GM12891 (cell line): Measurements from ENCODE around the gene PRR19. TPM values are rescaled to one million over a fixed set of nuclear protein-coding genes. Genes with fewer than 3 reads are reported as not detected.
"Not testable (repeated sequence)": the region's sequence is repeated elsewhere in the genome, so short reads cannot be mapped to it uniquely, and the experiment has no call there.

Experiments used
- DNase-seq: peaks from one replicate; pipeline ENCODE4 v3.0.0; 2011; ENCODE audit warnings: low spot score; ENCODE audit not compliant: insufficient read length
- FAIRE-seq: peaks from 2 replicates; lab custom pipeline; 2011; peaks lifted over from hg19 to GRCh38; lab: Jason Lieb, UNC
- PAX5 ChIP-seq: IDR thresholded peaks from 2 replicates; pipeline ENCODE4 v1.6.1; 2011; ENCODE audit warnings: low read length, moderate library complexity, mild to moderate bottlenecking; ENCODE audit not compliant: insufficient read depth, severe bottlenecking
- POLR2A ChIP-seq: IDR thresholded peaks from 2 replicates; pipeline ENCODE4 v1.6.1; 2011; ENCODE audit warnings: low read depth, low read length, control low read depth
- POLR2AphosphoS5 ChIP-seq: IDR thresholded peaks from 2 replicates; pipeline ENCODE4 v1.6.1; 2011; ENCODE audit warnings: low read depth, low read length, control low read depth
- POU2F2 ChIP-seq: IDR thresholded peaks from 2 replicates; pipeline ENCODE4 v1.6.1; 2011; ENCODE audit warnings: low read depth, mild to moderate bottlenecking, control low read depth, low read length, moderate library complexity
- SPI1 ChIP-seq: IDR thresholded peaks from 2 replicates; pipeline ENCODE4 v1.6.1; 2011; ENCODE audit warnings: low read depth, low read length, control low read depth
- TAF1 ChIP-seq: IDR thresholded peaks from 2 replicates; pipeline ENCODE4 v1.6.1; 2011; ENCODE audit warnings: low read depth, low read length, control low read depth
- polyA plus RNA-seq: library from polyadenylated mRNA; unstranded; fragments of >200 nt; gene quantifications from one replicate; pipeline ENCODE4 v1.2.1, GENCODE V29; 2012; ENCODE audit warnings: low read depth, missing spikeins, inconsistent platforms; ENCODE audit not compliant: missing spikeins

The PRR19 gene
- polyA plus RNA-seq, result 0.40 TPM

GRCh38 chr19:42301646-42302203, at the start of gene PRR19:
PRR19 (plus strand) TSS chr19:42302132; CDS start chr19:42309585, 7,453 bp downstream.
- TF ChIP-seq POU2F2 (no peak), TAF1 (no peak), SPI1 (no peak), POLR2A (no peak), PAX5 (no peak), POLR2AphosphoS5 (no peak)
- no peak for FAIRE-seq
- no peak for DNase-seq

GRCh38 chr19:42252365-42253244, 49.3 kb upstream of the PRR19 start:
- DNase-seq, result no peak
- peak; percentile 9 for FAIRE-seq
- TF ChIP-seq SPI1, result no peak
- 0 out of 2 replicates have a peak, but pooled peaks have one; percentile 8 for TF ChIP-seq POU2F2

GRCh38 chr19:42253245-42254088, 48.5 kb upstream of the PRR19 start:
- peak; percentile 78 for DNase-seq
- peak; percentile 88 for FAIRE-seq
- TF ChIP-seq SPI1 (peak; percentile 88), POLR2AphosphoS5 (peak; percentile 40; the same call in 1 of the 2 replicates), POLR2A (no peak)

GRCh38 chr19:42254089-42254849, 47.7 kb upstream of the PRR19 start:
- TF ChIP-seq POLR2AphosphoS5, result no peak
- no peak for TF ChIP-seq SPI1
- no peak for TF ChIP-seq PAX5
- TF ChIP-seq POU2F2, result no peak
- TF ChIP-seq TAF1, result no peak
- TF ChIP-seq POLR2A, result no peak
- DNase-seq, result peak; percentile 65
- peak; percentile 77 for FAIRE-seq

- peak; percentile 98 for DNase-seq
- FAIRE-seq, result peak; percentile 99
- TF ChIP-seq POU2F2, result no peak
- TF ChIP-seq POLR2A, result peak; percentile 43; the same call in 1 of the 2 replicates
- TF ChIP-seq SPI1, result no peak
- TF ChIP-seq PAX5, result peak; percentile 43
- TF ChIP-seq TAF1, result no peak
- no peak for TF ChIP-seq POLR2AphosphoS5
These were observed 46.8 kb upstream of the PRR19 start, which contains the start of gene ERF for GRCh38 chr19:42254850-42255765. ERF (minus strand) TSS chr19:42255128; CDS start chr19:42254999, 129 bp downstream.

- DNase-seq (no peak), FAIRE-seq (no peak)
- TF ChIP-seq SPI1, result 0 out of 2 replicates have a peak, but pooled peaks have one; percentile 15
- TF ChIP-seq POLR2A, result no peak
These were observed 45.9 kb upstream of the PRR19 start for GRCh38 chr19:42255766-42256745.

GRCh38 chr19:42257842-42258241, 44.1 kb upstream of the PRR19 start:
- FAIRE-seq, DNase-seq: not testable (repeated sequence)

GRCh38 chr19:42261763-42262162, 40.2 kb upstream of the PRR19 start:
- FAIRE-seq, result no peak
- no peak for DNase-seq
- TF ChIP-seq PAX5 (no peak), POLR2A (no peak), POLR2AphosphoS5 (no peak), SPI1 (no peak), TAF1 (no peak), POU2F2 (no peak)

- DNase-seq, FAIRE-seq: not testable (repeated sequence)
These were observed 35.8 kb upstream of the PRR19 start for GRCh38 chr19:42266105-42266504.

- FAIRE-seq, DNase-seq: not testable (repeated sequence)
These were observed 34.9 kb upstream of the PRR19 start for GRCh38 chr19:42266928-42267603.
